ENCODE results near the gene TMEM267.
A peak's percentile ranks its signal among the peaks of the same experiment; 100 is the strongest.
"Not testable (repeated sequence)": the region's sequence is repeated elsewhere in the genome, so short reads cannot be mapped to it uniquely, and the experiment has no call there.

TMEM267 gene

GRCh38 chr5:43461066-43461465 lies 22.6 kb downstream of the TMEM267 start:
- no peak for FAIRE-seq

DNA sequence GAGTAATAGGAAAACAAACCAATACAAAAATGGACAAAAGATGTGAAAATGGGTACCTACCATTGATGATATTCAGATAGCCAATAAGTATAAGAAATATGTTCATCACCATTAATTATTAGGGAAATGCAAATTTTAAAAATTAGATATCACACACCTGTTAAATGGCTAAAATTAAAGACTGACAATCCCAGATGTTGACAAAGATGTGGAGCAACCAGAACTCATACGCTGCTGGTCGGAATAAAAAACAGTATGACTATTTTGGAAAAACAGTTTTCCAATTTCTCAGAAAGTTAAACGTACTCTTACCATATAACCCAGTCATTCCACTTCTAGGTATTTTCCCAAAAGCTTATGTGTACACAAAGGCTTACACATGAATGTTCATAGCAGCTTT lies 27.1 kb downstream of the TMEM267 start:
- DNase-seq (ENCODE audit: low spot score) = no peak
- FAIRE-seq = no peak

More at GRCh38 chr5:43461066-43461465, 22.6 kb downstream of the TMEM267 start:
- DNase-seq (ENCODE audit: low spot score) = no peak

GRCh38 chr5:43441575-43441974 lies 42.1 kb downstream of the TMEM267 start:
- FAIRE-seq; DNase-seq (ENCODE audit: low spot score): not testable (repeated sequence)

GRCh38 chr5:43437062-43437660 lies 46.5 kb downstream of the TMEM267 start:
- no peak for DNase-seq (ENCODE audit: low spot score)
- FAIRE-seq = no peak

DNA sequence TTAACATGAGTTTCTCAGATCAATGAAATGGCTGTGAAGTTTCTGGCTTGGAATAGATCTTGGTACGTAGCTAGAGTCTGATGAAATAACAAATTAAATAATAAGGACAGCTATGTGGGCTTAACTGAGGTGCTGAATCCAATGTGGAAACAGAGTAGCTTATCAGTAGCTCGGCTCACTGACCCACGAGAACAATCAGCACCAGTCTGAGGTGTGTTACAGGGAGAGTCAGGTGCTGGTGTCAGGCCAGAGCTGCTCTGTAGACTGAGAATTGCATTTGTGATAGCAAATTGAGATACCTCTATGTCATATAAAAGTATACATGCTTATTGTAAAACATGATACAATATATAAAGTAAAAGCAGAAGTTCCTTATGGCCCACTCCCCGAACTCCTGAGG lies 50.3 kb downstream of the TMEM267 start:
- DNase-seq (ENCODE audit: low spot score) (no peak), FAIRE-seq (no peak)

DNA sequence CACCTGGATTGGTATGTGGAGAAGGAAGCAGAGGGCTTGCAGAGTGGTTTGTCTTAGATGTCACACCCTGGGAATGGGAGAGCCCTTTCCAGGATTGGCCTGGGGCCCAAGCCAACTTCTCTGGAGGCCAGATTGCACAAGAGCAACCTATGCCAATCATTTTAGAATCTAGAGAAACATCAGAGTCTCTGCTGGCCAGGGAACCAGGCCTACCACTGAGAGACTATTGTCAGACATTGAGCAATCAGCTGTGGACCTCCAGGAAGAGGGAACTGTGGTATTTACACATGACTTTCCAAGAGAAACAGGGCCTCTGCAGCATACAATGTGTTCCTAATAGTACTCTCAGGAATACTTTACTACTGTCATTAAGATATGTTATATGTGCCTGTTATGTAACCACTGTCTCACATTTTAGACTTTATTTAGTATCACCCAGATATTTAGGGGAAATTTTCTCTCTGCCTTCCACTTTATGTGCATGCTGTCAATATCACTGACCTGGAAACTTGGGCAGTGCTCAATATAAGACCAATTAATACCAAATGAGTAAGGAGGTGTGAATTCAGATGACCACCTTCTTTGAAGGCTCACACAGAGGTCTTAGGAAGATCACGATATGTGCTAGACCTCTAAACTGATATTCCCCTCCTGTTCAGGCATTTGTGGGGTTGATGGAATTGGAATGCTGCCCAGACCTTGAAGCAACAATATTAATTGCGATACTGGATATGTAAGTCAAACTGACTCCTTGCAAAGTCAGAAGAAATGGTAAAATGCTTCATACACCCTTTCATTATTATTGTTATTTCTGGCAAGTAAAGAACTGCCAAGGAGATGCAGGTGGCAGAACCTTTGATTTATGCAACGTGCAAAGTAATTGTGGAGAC lies 50.9 kb downstream of the TMEM267 start:
- peak; percentile 78 for DNase-seq (ENCODE audit: low spot score)
- peak; percentile 86 for FAIRE-seq

DNA sequence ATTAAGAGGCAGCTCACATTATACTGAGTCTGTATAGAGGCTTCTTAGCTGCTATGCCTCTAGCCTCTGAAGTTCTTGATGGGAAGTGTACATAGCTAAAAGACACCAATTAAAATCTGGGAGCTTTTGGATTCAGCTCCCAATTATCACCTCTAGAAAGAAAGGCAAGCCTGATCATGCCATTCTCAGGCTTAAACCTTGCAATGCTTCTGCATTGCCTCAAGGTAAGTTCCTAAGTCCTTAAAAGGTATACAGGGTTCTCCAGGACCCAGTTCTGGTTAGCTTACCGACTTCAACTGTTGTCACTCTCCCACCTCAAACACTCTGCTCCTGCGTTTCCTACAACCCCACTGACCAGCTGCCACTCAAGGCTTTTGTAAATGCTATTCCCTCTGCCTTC lies 54.0 kb downstream of the TMEM267 start:
- no peak for DNase-seq (ENCODE audit: low spot score)
- no peak for FAIRE-seq

GRCh38 chr5:43429016-43429415 lies 54.6 kb downstream of the TMEM267 start:
- DNase-seq (ENCODE audit: low spot score) = no peak
- no peak for FAIRE-seq

DNA sequence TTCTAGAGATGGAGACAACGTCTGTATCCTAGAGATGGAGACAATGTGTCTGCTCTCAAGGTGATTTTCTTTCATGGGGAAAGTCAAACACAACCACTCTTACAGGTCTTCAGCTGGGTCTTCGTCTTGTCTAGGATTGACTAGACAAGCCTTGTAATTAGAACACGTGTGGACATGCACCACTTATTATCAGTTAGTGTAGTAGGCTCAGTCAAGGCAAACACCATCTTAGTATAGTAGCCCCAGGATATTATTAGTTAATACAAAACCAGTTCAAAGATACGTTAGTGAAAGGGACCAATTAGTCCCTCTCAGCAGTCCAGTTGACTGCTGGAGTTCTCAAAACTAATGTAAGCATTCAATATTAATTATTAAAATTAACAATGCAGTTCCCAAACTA lies 56.4 kb downstream of the TMEM267 start:
- FAIRE-seq (no peak), DNase-seq (ENCODE audit: low spot score) (no peak)

DNA sequence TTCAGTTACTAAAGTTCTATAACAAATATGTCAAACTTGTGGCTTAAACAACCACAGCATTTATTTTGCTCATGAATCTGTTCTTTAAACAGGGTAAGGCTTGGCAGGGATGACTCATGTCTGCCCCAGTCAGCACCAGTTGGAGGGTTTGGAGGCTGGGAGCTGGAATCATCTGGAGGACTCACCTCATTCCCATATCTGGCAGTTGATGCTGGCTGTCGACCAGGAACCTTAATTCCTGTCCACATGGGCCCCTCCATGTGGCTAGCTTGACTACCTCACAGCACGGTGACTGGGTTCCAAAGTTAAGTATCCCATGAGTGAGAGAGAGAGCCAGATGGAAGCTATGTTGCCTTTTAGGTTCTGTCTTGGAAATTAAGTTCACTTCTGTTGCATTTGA lies 57.7 kb downstream of the TMEM267 start:
- peak; percentile 99 for FAIRE-seq
- peak; percentile 98 for DNase-seq (ENCODE audit: low spot score)

DNA sequence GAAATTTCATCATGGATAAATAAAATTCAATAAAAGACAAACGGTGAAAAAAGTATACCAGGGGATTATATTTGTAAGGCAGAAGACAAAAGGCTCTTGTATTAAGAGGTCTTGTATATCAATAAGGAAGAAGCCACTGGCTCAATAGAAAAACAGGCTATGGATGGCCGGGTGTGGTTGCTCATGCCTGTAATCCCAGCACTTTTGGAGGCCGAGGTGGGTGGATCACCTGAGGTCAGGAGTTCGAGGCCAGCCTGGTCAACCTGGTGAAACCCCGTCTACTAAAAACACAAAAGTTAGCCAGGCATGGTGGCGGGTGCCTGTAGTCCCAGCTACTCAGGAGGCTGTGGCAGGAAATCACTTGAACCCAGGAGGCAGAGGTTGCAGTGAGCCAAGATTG lies 60.6 kb downstream of the TMEM267 start:
- FAIRE-seq = not testable (repeated sequence)
- DNase-seq (ENCODE audit: low spot score) = peak; percentile 53

GRCh38 chr5:43422143-43422542 lies 61.5 kb downstream of the TMEM267 start:
- peak; percentile 99 for FAIRE-seq
- peak; percentile 96 for DNase-seq (ENCODE audit: low spot score)

GRCh38 chr5:43421450-43422133 lies 62.1 kb downstream of the TMEM267 start:
- DNase-seq (ENCODE audit: low spot score) = peak; percentile 52
- no peak for FAIRE-seq

DNA sequence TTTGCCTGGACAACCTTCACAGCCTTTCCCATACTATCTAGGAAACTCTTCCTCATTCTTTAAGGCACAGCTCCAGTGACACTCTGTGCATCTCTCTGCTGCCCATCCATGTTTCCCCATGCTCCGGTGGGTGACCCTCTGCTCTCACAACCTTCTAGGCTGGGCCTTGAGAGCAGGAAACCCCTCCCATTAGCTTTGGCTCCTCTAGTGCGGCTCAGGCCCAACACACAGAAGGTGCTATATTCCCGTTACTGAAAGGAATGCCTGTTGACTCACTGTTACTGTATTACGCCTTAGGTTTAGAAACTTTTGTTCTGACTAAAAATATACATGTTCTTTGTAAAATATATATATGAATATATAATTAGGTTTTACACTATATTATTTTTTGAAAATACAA lies 63.4 kb downstream of the TMEM267 start:
- no peak for DNase-seq (ENCODE audit: low spot score)

DNA sequence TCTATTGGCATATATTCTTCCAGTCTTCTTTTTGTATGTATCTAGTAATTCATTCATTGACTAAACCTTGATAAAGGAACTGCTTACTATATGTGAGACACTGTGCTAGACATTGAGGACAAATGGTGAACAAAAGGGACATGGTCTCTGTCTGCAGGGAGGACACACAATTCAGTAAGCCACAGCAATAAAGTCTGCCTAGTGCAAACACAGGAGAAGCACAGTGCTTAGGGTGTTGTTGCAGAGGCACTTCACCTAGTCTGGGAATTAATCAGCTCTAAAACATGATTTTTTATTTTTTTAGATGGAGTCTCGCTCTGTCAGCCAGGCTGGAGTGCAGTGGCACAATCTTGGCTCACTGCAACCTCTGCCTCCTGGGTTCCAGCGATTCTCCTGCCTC lies 65.1 kb downstream of the TMEM267 start:
- FAIRE-seq (no peak), DNase-seq (ENCODE audit: low spot score) (no peak)

More for the DNA sequence above, 63.4 kb downstream of the TMEM267 start:
- FAIRE-seq = no peak

- FAIRE-seq = no peak
- no peak for DNase-seq (ENCODE audit: low spot score)
These were observed 66.8 kb downstream of the TMEM267 start for GRCh38 chr5:43416803-43417394.

- FAIRE-seq = peak; percentile 90
- DNase-seq (ENCODE audit: low spot score) = peak; percentile 87
These were observed 67.5 kb downstream of the TMEM267 start for GRCh38 chr5:43415935-43416802.

DNA sequence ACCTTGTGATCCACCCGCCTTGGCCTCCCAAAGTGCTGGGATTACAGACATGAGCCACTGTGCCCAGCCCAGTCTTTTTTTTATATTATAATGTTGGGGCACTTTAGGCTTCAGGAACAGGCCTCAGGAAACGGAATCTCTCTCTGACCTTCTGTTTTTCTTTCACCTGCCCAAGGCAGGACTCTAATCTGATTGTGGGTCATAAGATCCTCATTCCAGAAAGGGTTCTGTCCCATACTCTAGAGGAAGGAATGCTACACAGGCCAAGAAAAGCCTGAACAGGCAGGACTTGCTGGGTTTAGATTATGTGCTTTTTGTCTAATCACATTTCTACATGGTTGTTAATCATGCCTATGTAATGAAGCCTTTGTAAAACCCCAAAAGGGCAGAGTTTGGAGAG lies 69.7 kb downstream of the TMEM267 start:
- FAIRE-seq (no peak), DNase-seq (ENCODE audit: low spot score) (no peak)

DNA sequence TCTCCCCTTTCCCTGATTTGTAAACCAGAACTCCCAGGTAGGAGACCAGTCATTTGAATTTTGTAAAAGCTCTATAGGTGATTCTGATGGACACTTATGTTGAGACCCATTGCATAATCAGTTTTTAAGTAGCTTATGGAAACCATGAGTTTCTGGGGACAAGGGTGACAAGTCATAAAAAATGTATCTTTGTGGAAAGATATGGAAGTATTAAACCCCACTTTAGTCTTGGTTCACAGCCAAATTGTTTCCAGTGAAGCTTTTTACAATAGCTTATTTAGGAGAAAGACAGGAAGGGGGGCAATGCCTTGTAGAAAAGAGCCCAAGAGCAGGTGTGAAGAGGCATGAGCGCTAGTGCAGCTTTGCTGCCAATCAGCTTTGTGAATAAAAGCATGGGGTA lies 71.0 kb downstream of the TMEM267 start:
- DNase-seq (ENCODE audit: low spot score) (no peak), FAIRE-seq (no peak)

DNA sequence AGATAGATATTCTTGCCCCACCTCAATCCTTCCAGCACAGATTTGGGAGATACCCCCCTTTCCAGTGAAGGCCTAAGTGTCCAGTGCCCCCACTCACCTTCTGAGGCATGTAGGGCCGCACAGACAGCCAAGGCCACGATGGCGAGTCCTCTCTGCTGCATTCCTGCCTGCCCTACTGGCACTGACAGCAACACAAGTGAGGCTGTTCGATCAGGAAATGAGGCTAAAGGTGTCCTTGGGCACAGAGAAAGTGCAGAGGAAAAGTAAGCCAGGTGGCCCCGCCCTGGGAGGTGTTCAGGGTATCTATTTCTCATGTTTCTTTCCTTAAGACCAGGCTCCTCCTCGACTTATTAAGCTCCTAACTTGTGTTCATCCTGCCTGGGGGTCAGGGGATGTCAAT lies 71.5 kb downstream of the TMEM267 start, which contains the start of gene CCL28:
Gene CCL28 (minus strand): TSS at position 236 of the 400 bp plus-strand sequence. CDS start 75 bp downstream, at position 161.
- DNase-seq (ENCODE audit: low spot score) = no peak
- no peak for FAIRE-seq

DNA sequence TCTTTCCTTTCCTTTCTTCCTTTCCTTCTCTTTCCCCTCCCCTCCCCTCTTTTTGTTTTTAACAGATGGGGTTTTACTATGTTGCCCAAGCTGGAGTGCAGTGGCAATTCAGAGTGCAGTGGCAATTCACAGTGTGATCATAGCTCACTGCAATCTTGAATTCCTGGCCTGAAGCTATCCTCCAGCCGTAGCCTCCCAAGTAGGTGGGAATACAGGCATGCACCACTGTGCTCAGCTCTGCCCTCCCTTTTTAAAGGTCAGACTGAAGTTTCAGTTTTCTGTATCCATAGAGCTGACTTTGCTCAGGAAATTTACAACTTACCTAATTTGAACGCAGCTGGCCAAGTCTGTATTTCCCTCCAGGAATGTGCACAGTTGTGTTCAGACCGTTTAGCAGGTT lies 72.2 kb downstream of the TMEM267 start:
- DNase-seq (ENCODE audit: low spot score) (no peak), FAIRE-seq (no peak)

Data from RCC 7860 (cell line).